ENCODE results near the gene SH3GLB2.

DNA sequence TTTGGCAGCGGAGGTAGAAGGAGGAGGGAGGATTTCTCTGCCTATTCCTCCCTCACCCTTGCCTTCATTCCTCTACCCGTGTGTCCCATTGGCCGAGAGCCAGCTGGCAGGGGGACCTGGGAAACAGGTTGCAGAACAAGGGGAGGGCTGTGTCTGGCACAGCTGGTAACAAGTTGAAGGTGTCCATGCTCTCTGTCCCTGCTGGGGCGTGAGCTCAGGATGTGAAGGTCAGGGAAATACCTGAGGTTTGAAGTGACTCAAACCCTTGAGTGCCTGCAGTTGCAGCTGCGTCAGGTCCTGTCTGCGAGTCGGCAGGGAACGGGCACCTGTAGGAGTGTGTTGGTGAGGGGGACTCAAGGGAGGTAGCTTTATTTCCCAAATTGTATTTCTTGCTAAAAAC lies 24.5 kb upstream of the SH3GLB2 start:
- TF ChIP-seq POLR2A (IDR thresholded peaks at IDR 0.05; ENCODE audit: low read length) (no peak), EHF (CRISPR knock-in tag; IDR thresholded peaks at IDR 0.05) (no peak), JUN (IDR thresholded peaks at IDR 0.05) (no peak)
- TF ChIP-seq, protein P1, sequence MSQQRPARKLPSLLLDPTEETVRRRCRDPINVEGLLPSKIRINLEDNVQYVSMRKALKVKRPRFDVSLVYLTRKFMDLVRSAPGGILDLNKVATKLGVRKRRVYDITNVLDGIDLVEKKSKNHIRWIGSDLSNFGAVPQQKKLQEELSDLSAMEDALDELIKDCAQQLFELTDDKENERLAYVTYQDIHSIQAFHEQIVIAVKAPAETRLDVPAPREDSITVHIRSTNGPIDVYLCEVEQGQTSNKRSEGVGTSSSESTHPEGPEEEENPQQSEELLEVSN (IDR thresholded peaks at IDR 0.05; ENCODE audit: borderline replicate concordance, low read depth): no peak
